GM18519 (cell line): ENCODE results near the gene PP2D1.
"Not testable (repeated sequence)": the region's sequence is repeated elsewhere in the genome, so short reads cannot be mapped to it uniquely, and the experiment has no call there.

Experiments
- ATAC-seq: cut with Tn5 transposase; IDR thresholded peaks from one replicate; pipeline ENCODE4 v1.9.1; 2021; ENCODE audit warnings: mild to moderate bottlenecking, moderate library complexity; ENCODE audit not compliant: unreplicated experiment, low FRiP score

PP2D1 gene

DNA sequence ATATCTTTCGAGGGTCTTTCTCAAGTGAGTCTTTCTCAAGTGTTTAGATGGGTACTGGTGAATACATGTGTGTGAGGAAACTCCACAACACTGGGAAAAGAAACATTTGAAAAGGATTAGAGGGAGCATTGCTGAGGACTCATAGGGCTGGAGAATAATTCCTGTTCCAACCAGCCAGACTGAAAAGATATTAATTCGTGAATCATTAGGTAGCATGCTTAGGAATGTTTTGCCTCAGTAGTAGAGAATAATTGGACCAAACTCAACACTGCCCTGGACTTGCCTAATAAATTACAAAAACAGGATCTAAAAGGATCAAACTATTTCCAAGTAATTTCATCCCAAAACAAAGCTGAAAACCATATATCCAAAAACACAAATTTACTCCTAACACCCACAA lies 17.3 kb downstream of the PP2D1 start:
- no peak for ATAC-seq

DNA sequence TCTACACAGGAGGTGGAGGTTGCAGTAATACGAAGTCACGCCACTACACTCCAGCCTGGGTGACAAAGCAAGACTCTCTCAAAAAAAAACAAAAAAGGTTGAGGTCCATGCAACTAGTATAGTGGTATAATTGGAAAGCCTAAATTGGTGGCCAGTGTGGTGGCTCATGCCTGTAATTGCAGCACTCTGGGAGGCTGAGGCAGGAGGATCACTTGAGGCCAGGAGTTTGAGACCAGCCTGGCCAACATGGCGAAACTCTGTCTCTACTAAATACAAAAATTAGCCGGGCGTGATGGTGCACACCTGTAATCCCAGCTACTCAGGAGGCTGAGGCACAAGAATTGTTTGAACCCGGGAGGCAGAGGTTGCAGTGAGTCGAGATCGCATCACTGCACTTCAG lies 23.2 kb downstream of the PP2D1 start:
- ATAC-seq = not testable (repeated sequence)

DNA sequence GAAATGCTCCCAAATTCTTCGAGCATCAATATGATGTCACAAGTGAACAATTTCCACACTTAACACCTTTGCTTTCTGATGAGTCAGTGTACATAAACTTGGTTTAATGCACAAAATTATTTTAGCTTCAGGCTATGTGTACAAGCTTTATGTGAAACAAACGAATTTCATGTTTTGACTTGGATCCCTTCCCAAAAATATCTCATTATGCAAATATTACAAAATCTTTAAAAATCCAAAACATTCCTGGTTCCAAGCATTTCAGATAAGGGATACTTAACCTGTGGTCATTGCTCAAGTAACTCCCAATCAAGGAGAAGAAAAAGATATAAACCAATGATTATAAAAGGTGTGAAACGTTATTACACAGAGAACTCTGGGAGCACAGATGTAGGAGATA lies 40.0 kb downstream of the PP2D1 start:
- ATAC-seq = no peak

DNA sequence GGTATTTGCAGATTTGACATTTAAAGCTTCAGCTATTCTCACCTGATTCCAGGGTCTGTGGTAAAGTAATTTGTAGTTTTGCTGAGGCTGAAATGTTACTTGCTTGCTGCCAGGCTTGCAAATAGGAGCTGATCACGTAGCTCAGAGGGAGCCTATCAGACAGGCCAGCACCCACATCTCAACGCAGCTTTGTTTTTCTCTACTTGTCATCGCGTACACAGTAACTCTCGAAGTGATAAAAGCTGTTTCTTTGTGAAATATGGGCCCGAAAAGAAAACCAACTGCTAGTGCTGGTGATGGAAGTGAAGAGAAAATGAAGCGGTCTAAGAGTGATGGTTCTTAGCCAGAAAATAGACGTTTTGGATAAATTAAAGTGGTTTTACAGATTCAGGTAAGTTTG lies 41.7 kb downstream of the PP2D1 start:
- no peak for ATAC-seq

DNA sequence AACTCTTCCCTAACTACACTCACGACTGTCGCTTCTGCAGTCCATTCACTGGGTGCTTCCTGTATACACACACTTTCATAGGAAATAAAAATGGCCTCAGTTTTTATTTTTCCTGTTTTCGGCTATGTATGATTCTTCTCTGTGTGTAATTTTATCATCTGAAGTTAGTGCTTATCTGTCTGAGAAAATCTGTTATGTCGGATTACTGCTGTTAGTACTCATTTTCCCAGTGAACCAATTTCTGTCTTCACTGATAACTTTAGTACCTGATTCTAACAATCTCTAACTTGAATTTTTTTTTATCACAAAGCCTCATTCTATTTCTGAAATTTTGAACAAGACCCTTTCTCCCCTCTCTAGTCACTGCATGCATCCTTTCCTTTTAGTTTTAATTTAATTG lies 44.3 kb downstream of the PP2D1 start:
- no peak for ATAC-seq

DNA sequence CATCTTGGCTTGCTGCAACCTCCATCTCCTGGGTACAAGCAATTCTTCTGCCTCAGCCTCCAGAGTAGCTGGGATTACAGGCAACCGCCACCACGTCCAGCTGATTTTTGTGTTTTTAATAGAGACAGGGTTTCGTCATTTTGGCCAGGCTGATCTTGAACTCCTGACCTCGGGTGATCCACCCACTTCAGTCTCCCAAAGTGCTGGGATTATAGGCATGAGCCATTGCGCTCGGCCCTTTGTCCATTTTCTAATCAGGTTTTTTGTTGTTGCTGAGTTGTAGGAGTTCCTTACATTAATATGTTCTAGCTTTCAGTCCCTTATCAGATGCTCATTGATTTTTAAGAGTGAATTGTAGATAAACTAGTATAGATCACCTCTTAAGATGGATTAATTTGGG lies 44.9 kb downstream of the PP2D1 start:
- ATAC-seq = no peak

DNA sequence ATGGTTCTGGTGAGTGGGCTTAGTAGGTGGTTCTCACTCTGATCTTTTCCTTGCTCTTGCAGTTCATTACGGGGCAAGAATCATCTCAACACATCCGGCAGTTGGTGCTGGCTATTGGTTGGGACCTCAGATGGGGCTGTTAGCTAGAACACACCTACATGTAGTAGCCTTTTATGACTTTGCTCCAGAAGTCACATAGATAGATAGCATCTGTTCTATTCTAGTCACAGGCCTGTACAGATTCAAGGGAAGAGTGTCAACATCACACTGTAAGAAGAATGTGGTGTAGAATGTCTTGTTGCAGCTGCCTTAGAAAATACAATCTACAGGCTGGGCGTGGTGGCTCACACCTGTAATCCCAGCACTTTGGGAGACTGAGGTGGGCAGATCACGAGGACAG lies 50.1 kb downstream of the PP2D1 start:
- ATAC-seq = no peak

DNA sequence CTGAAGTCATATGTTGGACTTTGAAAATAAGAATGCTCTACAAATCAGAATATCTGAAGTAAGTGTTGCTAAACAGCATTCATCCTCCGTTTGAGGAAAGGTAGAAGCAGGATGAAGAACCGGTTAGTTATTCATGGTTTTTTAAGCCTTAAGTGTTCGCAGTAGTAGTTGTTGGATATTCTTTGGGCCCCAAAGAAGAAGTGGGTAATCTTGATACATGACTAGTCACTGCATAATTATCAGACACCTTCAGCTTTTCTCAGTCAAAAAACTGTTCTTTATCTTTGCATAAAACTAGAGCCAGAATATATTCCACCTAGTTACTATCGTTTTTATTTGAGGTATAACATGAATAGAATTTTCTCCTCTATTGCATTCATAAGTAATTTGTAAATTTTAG lies 51.4 kb downstream of the PP2D1 start:
- no peak for ATAC-seq

DNA sequence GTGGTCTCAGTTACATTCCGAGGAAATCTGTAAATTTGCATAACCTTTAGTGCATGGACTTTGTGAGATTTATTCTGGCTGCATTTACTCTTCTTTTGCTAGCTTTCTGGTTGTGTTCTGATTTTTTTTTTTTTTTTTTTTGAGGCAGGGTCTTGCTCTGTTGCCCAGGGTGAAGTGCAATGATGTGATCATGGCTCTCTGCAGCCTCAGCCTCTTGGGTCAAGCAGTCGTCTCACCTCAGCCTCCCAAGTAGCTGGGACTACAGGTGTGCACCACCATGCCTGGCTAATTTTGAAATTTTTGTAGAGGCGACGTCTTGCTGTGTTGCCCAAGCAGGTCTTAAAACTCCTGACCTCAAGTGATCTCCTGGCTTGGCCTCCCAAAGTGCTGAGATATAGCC lies 52.6 kb downstream of the PP2D1 start:
- ATAC-seq = no peak

DNA sequence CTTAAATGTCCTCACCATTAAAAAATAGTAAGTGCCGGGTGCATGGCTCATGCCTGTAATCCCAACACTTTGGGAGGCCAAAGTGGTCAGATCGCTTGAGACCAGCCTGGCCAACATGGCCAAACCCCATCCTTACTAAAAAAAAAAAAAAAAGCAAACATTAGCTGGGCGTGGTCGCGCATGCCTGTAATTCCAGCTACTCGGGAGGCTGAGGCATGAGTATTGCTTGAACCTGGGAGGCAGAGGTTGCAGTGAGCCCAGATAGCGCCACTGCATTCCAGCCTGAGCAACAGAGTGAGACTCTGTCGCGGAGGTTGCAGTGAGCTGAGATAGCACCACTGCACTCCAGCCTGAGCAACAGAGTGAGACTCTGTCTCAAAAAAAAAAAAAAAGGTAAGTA lies 54.7 kb downstream of the PP2D1 start:
- not testable (repeated sequence) for ATAC-seq

DNA sequence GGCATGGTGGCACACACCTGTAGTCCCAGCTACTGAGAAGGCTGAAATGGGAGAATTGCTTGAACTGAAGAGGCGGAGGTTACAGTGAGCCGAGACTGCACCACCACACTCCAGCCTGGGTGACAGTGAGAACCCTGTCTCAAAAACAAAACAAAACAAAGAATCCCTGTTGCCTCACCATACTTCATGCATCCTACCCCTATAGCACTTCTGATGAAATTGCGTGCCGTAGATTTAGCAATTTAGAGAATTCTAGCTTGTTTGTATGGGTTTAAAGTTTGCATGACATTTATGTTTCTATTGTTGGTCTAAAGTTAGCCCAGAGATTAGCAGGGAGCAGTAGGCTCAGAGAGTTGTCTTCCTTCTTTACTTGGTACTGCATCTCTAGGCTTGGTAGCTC lies 57.4 kb downstream of the PP2D1 start:
- ATAC-seq = no peak

DNA sequence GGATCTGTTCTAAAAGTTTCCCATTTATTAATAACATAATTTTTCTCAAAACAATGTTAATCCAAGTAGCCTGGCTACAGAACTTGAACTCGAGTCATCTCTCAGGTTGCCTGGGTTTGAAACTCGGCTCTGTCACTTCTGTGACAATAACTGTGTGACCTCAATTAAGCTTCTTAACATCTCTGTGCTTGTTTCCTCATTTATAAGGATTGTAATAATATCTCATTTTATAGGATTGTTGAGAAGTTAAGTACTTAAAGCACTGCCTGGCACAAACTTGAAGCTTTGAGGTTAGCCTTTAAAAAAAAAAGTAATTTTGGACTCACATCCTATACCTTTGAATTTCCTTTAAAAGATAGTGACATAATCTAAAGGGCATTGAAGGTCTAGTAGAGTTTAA lies 61.7 kb downstream of the PP2D1 start:
- ATAC-seq = no peak

DNA sequence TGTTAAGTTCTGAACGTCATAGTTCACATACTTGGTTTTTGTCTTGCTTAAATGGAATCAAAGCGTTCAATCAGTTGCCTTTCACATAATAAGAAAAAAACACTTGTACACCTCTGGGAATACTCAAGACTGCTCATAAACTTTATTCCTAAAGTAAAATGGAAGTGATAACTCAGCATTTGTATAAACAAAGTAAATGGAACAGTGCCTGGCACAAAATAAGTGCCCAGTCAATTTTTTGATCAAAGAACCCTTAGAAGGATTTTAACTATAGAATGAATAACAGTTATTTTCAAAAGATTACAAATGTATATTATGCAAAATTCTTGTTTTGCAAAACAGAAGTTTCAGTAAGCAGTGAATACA lies 63.9 kb downstream of the PP2D1 start:
- ATAC-seq = no peak

DNA sequence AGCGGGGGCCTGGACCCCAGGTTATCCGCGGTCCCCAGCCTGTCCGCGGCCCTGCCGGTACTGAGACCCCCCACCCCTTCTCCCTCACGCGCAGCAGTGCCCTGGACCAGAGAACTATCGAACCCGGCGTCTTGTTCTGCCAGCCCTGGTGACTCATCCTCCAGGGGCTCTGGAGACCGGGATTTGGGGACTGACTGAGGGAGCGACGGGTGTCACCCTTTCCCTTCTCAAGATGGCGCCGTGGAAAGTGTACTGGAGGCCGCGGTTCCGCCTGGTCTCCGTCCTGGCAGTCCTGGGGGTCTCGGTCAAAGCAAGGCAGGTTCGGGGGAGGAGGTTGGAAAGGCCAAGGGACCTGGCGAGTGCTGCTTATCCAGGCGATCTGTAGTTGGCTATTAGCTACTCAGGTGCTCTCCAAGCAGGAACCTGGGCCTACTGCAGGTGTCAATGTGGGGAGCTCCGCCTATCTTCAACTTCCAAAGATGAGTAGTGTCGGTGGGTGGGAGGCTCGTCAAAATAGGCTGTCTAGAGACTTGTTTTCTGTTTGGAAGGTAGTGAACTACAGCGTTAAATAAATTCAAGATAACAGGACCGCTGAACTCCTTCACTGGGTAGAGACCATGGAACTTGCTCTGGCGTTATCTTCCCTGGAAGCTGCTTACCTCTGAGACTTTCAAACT lies 64.4 kb downstream of the PP2D1 start:
- no peak for ATAC-seq

DNA sequence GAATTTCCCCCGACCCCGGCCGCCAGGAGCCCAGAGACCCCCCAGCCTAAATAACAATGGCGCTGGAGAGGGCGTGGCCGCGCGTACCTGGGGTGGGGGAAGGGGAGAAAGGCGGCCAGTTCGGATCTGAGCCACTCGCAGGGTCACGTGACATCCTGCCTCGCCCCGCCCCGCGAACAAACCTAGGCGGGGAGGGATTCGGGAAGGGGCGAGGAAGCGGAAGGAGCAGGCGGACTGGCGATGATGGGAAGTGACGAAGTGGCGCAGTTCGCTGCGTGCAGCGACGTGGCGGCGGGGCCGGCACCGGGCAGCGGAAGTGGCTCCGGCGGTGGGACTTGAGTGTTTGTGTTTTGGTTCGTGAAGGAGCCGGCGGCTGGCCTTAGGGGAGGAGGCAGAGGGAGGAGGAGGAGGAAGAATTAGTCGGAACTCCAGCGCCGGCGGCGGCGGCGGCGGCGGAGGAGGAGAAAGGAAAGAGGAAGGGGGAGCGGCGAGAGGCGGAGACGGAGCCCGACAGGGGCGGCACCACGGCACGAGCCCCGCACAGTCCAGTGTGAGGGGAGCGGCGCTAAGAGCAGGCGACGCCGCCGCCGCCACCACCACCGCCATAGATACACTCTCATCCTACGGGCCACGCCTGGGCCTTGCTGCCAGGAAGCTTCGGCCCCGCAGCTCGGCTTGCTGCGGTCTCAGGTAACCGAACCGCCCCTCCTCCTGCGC lies 65.1 kb downstream of the PP2D1 start, which contains the start of gene RAB5A:
RAB5A (plus strand) TSS at position 266 of the 717 bp plus-strand sequence. CDS start 3,802 bp downstream, outside the sequence.
- peak; percentile 96 for ATAC-seq

DNA sequence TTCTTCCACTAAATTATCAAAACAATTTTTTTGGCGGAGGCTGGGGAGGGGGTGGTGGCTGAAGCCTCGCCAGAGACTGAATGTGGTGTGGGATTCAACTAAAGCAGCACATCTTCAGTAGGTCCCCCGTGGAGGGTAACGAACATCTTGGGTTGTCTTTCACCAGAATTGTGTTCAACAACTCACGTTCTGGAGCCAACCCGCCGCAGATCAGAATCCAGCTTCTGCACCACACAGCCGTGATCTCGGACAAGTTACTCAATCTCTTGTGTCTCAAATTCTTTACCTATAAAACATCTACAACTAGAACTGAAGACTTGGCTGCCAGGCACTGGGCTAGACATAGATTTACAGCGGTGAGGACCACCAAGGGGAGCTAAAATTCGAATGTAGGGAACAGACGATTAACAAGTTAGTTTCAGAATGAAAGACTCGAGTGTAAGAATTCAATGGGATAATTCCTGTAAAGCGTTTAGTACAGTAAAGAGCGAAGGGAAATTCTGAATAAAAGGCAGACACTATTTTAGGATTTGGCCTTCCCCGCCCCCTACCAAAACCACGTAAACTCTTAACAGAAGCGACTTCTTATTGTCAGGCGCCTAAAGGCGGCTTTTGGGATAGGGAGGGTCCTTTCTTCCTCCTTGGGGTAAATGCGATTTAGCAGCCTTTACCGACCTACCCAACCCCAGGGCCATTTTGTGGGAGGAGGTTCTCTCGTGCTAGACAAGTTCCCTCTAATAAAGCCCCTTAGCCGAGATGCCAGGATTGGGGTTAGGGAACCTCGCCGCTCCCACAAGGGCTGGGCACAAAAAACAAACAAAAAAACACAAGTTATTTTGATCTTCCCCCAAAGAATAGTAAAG lies 65.9 kb downstream of the PP2D1 start:
- peak; percentile 2 for ATAC-seq

DNA sequence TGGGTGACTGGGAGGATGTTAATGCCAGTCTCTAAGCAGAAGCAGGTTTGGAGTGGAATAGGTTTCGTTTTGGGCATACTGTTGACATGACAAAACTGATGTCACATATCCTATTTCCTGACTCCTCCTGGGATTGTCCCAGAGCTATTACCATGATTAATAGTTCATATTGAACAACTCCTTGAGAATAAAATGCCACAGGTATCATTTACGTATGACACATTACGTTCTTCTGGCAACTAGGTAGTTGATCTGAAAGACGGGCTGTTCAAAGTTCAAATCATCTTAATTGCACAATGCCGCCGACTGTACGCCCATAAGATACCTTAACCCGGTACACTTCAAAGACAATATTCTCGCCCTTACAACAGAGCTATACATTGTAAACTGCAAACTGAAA lies 66.5 kb downstream of the PP2D1 start:
- ATAC-seq = no peak

DNA sequence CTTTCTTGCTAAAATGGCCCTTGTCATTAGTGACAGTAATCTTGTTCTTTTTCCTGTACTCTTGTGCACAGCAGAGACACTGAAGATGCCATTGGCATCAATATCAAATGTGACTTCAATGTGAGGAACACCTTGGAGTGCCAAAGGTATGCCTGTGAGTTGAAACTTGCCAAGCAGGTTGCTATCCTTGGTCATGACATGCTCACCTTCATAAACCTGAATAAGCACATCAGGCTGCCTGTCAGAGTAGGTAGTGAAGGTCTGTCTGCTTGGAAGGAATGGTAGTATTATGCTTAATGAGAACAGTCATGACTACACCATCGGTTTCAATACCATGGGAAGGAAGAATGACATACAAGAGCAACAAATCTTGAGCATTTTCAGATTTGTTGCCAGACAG lies 71.4 kb downstream of the PP2D1 start:
- ATAC-seq = no peak

DNA sequence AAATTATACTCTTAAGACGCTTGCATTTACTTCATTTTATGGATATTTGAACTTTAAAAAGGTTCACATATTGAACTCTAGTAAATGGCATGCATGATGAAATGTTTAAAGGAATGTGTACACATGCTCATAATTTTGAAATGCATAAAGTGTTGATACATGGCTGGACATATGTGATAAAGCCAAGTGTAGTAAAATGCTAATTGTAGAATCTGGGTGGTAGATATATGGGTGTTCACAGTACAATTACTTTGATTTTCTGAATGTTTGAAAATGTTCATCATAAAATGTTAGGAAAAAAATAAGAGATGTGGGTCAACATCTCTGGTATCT lies 73.8 kb downstream of the PP2D1 start:
- no peak for ATAC-seq

DNA sequence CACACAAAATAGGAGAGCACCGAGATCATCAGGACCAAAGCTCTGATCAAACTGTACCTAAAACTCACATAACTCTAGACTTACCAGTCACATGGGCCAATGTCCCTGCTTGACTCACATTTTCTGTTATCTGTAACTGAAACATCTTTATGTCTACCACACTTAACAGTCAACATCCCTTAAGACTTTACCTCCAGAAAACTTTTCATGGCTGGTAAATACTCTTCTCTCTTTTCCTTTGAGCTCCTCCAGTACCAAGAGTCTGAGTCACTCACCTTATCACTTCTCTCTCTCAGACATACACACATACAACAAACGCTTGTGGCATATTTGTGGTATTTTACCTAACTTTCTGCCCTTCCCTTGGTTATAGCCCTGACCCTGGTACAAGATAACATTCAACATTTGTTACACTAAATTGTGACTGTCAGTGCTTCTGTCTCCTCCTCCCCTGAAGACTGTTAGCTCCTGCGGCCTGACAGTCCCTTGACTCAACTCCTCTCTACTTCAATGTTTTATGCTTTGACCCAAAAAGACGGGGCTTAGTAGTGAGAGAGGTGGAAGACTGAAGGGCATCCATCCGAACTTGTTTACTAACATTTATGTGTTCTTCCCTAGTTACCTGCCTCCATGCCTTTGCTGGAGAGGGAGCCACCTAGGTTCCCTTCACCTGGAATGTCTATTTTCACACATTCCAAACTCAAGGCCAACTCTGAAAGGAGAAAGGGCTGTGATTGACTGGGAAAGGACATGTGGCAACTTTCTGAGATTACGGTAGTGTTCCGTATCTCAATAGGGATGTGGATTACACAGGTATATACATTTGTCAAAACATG lies 74.4 kb downstream of the PP2D1 start:
- no peak for ATAC-seq
